ENCODE results near the gene UBE3A. TPM values are rescaled to one million over a fixed set of nuclear protein-coding genes. Genes with fewer than 3 reads are reported as not detected.

UBE3A gene
- total RNA-seq, 1 experiment from 2014 or later: 102 TPM

DNA sequence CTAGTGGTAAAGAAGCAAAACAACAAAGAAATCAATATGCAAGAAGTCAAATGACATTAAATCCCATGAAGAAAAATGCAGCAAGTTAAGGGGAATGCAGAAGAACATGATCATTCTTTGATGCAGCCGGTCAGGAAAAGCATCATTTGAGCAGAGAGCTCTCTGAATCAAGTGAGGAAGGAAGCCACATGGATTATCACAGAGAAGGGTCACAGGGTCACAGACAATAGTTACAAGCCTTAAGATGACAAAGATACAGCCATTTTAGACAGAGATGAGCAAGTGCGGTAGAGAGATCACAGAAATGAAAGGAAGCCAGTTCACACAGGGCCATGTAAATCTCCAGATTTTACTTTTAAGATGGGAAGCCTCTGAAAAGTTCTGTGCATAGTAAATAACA is 43.9 kb downstream of the UBE3A start:
- no peak for DNase-seq (ENCODE audit: low read depth, low spot score)
- TF ChIP-seq, protein P1, sequence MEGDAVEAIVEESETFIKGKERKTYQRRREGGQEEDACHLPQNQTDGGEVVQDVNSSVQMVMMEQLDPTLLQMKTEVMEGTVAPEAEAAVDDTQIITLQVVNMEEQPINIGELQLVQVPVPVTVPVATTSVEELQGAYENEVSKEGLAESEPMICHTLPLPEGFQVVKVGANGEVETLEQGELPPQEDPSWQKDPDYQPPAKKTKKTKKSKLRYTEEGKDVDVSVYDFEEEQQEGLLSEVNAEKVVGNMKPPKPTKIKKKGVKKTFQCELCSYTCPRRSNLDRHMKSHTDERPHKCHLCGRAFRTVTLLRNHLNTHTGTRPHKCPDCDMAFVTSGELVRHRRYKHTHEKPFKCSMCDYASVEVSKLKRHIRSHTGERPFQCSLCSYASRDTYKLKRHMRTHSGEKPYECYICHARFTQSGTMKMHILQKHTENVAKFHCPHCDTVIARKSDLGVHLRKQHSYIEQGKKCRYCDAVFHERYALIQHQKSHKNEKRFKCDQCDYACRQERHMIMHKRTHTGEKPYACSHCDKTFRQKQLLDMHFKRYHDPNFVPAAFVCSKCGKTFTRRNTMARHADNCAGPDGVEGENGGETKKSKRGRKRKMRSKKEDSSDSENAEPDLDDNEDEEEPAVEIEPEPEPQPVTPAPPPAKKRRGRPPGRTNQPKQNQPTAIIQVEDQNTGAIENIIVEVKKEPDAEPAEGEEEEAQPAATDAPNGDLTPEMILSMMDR (IDR thresholded peaks at IDR 0.05): no peak
- TF ChIP-seq SIN3A (IDR thresholded peaks at IDR 0.05; ENCODE audit: borderline replicate concordance, insufficient read depth, low read depth, low read length): no peak
- TF ChIP-seq TCF7L2 (IDR thresholded peaks at IDR 0.05; ENCODE audit: low read depth, low read length): no peak
- no peak for TF ChIP-seq POLR2AphosphoS5 (IDR thresholded peaks at IDR 0.05; ENCODE audit: low read depth, low read length)
- no peak for TF ChIP-seq REST (IDR thresholded peaks at IDR 0.05; ENCODE audit: insufficient read depth in 1 of 2, low read depth in 2 of 2, low read length in 1 of 2)
- ATAC-seq: no peak
- Histone ChIP-seq H3K36me3 (ENCODE audit: control insufficient read depth, insufficient read depth, low read length) (no peaks in the 10 kb centered on the region), H3K27ac (ENCODE audit: low read length) (no peak overlapping the region), H3K4me1 (ENCODE audit: control insufficient read depth, insufficient read depth, low read length) (no peaks in the 10 kb centered on the region), H3K27me3 (ENCODE audit: control insufficient read depth, insufficient read depth, low read length) (no peaks in the 10 kb centered on the region), H3K4me3 (ENCODE audit: low read depth in 2 of 2, low read length in 2 of 2) (no peak overlapping the region), H3K9me3 (ENCODE audit: control insufficient read depth, insufficient read depth, low read depth, low read length) (no peaks in the 10 kb centered on the region)
- intact Hi-C loops (cut with micrococcal nuclease; ENCODE audit: unreplicated experiment) (no loop called here), in situ Hi-C loops (cut with HindIII; ENCODE audit: low pct_unique_long_range_greater_than_20kb, low sequenced_read_pairs) (no loop called here)
- CTCF ChIA-PET: no interaction called here
- POLR2A ChIA-PET: no interaction called here
- no TSS peak for BruUV-seq (replicated peaks)

DNA sequence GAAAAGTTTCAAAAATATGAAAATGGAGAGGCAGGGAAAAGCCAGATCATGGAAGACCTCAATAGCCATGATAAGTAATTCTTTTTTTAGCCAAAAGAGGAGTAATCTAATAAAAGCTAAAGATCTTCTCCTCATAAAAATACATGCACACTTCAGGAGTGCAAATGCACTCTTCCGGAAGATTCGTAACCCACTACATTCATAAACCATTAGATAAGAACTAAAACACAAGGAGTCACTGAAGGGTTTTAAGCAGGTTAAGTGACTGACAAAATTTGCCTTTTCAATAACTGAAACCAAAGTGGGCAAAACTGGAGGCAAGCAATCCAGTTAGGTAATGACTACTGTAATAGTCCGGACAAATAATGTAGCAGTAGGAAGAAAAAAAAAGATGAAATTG is 46.0 kb downstream of the UBE3A start:
- Histone ChIP-seq H3K27me3 (ENCODE audit: control insufficient read depth, insufficient read depth, low read length) (no peaks in the 10 kb centered on the region), H3K36me3 (ENCODE audit: control insufficient read depth, insufficient read depth, low read length) (no peaks in the 10 kb centered on the region), H3K27ac (ENCODE audit: low read length) (no peak overlapping the region), H3K9me3 (ENCODE audit: control insufficient read depth, insufficient read depth, low read depth, low read length) (no peaks in the 10 kb centered on the region), H3K4me3 (ENCODE audit: low read depth in 2 of 2, low read length in 2 of 2) (no peak overlapping the region), H3K4me1 (ENCODE audit: control insufficient read depth, insufficient read depth, low read length) (no peaks in the 10 kb centered on the region)
- CTCF ChIA-PET: interaction anchor here (0.6 kb wide), 1 partner anchor 56 kb away, joined by 3 read pairs; no protein-coding TSS in a partner anchor
- TF ChIP-seq REST (IDR thresholded peaks at IDR 0.05; ENCODE audit: insufficient read depth in 1 of 2, low read depth in 2 of 2, low read length in 1 of 2): no peak
- no peak for TF ChIP-seq TCF7L2 (IDR thresholded peaks at IDR 0.05; ENCODE audit: low read depth, low read length)
- no peak for TF ChIP-seq POLR2AphosphoS5 (IDR thresholded peaks at IDR 0.05; ENCODE audit: low read depth, low read length)
- no peak for TF ChIP-seq SIN3A (IDR thresholded peaks at IDR 0.05; ENCODE audit: borderline replicate concordance, insufficient read depth, low read depth, low read length)
- TF ChIP-seq, protein P1 (IDR thresholded peaks at IDR 0.05): no peak
- intact Hi-C loops (cut with micrococcal nuclease; ENCODE audit: unreplicated experiment): no loop called here
- POLR2A ChIA-PET: no interaction called here
- DNase-seq (ENCODE audit: low read depth, low spot score) (no peak), ATAC-seq (no peak)
- BruUV-seq (replicated peaks): no TSS peak
- in situ Hi-C loops (cut with HindIII; ENCODE audit: low pct_unique_long_range_greater_than_20kb, low sequenced_read_pairs): no loop called here

All from Panc1 (cell line).